GM12873 (cell line): Measurements from ENCODE around the gene CLCA1.

ENCODE experiments used
- TF ChIP-seq, protein P1 (sequence below): IDR thresholded peaks from 2 replicates; pipeline ENCODE4 v1.5.1; 2012; ENCODE audit warnings: low read depth, mild to moderate bottlenecking, moderate library complexity, low read length, control low read depth; ENCODE audit not compliant: insufficient read depth; ENCODE audit errors: missing control alignments

Gene CLCA1

DNA sequence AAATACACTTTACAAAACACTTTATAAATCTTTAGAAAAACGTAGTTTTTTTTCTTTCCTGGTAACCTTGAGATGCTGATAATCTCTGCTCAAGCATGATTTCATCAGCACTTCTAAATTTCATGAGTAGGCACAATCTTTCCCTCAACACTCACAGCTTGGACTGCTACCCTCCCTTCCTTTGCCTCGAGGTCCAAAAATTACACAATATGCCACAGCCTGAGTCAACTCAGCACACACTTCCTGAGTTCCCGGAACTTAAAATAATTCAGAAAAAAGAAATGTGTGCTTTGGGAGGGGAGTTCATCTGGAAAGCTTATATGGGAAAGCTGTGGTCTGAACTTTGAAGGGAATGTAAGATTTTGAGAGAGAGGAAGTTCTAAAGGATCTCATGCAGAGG lies 38.9 kb upstream of the CLCA1 start:
- TF ChIP-seq, protein P1, sequence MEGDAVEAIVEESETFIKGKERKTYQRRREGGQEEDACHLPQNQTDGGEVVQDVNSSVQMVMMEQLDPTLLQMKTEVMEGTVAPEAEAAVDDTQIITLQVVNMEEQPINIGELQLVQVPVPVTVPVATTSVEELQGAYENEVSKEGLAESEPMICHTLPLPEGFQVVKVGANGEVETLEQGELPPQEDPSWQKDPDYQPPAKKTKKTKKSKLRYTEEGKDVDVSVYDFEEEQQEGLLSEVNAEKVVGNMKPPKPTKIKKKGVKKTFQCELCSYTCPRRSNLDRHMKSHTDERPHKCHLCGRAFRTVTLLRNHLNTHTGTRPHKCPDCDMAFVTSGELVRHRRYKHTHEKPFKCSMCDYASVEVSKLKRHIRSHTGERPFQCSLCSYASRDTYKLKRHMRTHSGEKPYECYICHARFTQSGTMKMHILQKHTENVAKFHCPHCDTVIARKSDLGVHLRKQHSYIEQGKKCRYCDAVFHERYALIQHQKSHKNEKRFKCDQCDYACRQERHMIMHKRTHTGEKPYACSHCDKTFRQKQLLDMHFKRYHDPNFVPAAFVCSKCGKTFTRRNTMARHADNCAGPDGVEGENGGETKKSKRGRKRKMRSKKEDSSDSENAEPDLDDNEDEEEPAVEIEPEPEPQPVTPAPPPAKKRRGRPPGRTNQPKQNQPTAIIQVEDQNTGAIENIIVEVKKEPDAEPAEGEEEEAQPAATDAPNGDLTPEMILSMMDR, result no peak

DNA sequence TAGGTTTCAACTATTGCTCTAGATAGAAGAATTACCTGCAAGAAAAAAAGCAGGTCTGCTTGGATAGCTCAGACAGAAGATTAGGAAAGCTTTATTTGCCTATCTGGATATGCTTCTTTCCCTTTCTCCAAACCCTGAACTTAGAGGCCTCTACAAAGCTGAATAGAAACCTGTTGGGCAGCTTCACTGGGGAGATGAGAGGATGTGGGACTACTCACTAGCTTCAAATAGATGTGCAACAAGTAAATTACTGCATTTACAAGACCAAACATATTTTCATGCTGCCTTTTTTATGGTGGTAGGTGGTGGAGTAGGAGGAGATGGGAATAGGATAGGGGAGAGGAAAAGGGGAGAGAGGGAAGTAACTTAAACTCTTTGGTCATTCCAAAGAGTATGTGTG lies 38.4 kb upstream of the CLCA1 start:
- TF ChIP-seq, protein P1, result no peak

DNA sequence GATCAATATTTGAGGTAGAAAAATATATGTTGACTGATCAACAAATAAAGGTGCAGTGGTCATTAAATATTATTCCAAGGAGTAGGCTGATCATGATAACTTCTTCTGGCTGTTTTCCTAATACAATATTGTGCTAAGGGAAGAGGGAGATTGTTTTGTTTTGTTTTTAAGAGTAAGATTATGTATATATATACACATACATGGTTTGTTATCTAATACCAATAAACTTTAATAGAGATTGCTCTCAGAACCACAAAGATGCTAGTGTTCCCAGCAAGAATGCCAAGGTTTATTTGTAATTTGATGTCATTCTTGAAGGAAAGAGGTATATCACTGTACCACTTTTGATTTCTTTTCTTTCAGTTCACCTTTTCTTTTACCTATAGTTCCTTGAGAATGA lies 34.7 kb upstream of the CLCA1 start:
- TF ChIP-seq, protein P1, result no peak

DNA sequence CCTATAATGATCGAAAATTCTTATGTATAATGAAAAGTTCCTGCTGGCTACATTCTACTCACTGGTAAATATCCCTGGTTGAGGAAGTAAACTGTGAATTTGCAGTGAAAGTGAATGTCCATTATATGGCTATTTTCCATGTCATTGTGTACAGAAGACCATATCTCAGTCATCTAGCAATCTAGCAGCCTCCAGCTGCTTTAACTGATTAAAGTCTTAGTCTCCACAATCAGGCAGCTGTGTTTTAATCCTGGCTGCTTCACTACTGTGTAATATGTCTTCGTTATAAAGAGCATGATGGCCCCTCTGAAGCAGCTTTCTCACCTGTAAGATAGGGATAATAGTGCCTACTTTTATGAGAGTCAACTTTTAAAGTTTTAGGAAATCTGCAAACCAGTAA lies 33.4 kb upstream of the CLCA1 start:
- TF ChIP-seq, protein P1, result no peak

DNA sequence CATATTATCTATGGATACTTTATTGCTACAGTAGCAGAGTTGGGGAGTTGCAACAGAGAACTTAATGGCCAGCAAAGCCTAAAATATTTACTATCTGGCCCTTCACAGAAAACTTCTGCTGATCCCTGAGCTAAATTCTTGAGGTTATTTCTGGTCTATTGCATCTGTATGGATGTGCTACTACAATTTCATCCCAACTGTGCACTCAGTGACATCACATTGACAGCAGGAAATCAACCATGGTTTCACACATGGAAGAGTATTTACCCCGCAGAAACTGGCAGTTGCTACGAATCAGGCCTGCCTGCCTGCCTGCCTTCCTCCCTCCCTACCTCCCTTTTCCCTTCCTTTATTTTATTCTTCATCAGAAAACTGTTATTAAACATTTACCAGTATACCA lies 32.7 kb upstream of the CLCA1 start:
- TF ChIP-seq, protein P1, result no peak

DNA sequence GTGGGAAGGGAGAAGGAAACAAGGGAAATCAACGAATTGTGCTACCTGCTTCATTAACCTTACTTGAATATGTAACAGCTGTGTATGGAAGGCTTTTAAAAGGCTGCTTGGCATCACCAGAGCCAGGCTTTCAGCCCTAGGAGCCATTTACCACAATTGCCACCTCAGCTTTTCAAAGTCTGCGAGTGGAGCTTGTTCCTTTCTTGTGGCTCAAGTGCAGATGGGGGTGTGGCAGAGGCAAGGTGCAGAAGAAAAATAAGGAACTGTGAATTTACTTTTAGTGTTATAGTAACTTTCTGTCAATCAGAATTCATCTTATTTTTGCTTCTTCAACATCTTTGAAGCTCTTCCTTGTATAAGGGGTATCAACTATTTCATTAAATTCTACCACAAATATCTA lies 27.1 kb upstream of the CLCA1 start:
- TF ChIP-seq, protein P1, result no peak

DNA sequence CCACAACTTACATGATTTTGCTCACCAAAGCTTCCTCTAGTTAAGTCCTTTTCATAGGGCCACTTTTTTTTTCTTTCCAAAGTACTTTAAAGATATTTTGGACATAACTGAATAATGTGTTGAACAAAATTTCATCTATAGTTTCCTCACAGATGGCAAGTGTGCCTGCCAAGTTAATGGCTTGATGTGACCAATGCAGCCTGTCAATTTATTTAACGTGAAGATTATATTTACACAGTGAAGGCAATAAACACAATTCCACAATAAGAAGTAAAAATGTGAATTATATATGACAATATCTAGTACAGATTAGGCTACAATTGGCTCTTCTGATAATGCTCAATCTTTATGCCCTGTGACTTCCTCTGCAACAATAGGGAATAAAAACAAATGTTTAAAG lies 26.7 kb upstream of the CLCA1 start:
- TF ChIP-seq, protein P1, result no peak
